ENCODE measurements around the gene RNASET2. TPM values are rescaled to one million over a fixed set of nuclear protein-coding genes. Genes with fewer than 3 reads are reported as not detected.

RNASET2 gene
- total RNA-seq, 2 donors from 2014 or later: 87.1 to 126 TPM

DNA sequence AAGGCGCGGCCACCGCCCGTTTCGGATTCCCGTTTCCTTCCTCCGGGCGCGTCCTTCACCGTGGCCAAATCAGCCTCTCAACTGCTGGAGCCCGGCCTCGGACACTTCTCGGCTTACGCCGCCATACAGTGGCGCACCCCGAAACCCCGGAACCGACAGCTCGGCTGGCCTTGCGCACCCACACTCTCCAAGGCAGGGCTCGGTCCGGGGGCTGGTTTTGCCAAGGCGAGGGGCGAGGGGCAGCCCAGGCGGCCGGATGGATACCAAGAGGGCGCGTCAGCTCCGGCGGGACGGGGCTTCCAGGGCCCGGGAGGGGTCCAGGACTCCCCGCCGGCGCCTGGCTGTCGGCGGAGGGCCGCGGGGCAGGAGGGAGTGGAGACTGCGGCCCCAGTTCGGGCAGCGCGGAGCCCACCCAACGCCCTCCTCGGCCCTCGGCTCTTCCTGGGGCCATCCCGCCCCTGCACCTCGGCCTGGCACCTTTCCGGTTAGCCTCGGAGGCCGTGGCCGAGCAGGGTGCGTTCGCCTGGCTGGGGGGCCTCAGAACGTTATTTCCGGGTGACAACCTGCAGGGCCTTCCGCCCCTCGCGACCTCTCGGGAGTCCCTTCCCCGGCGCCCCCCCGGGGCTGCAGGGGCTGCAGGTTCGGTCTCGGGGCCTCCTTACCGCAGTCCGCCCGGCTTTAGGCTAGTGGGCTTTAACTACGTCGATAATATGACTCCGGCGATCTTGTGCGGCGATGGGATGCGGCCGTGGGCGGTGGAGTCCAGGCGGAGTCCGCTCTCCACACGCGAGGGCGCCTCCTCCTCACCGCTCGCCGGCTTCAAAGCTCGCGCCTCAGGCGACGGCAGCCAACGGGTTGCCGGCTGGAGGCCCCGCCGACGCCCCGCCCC lies 42.1 kb upstream of the RNASET2 start:
- Histone ChIP-seq H3K9ac (ENCODE audit: low read depth in 2 of 2, low read length in 2 of 2) (peak overlapping the region; percentile 67 to 75), H3K4me3 (peak overlapping the region; percentile 98), H3K27me3 (no peaks in the 10 kb centered on the region), H3K4me1 (peaks cover 7% of the 10 kb centered on the region), H3K9me3 (no peaks in the 10 kb centered on the region), H3K27ac (peak overlapping the region; percentile 72), H3K36me3 (no peaks in the 10 kb centered on the region)
- TF ChIP-seq, protein P1, sequence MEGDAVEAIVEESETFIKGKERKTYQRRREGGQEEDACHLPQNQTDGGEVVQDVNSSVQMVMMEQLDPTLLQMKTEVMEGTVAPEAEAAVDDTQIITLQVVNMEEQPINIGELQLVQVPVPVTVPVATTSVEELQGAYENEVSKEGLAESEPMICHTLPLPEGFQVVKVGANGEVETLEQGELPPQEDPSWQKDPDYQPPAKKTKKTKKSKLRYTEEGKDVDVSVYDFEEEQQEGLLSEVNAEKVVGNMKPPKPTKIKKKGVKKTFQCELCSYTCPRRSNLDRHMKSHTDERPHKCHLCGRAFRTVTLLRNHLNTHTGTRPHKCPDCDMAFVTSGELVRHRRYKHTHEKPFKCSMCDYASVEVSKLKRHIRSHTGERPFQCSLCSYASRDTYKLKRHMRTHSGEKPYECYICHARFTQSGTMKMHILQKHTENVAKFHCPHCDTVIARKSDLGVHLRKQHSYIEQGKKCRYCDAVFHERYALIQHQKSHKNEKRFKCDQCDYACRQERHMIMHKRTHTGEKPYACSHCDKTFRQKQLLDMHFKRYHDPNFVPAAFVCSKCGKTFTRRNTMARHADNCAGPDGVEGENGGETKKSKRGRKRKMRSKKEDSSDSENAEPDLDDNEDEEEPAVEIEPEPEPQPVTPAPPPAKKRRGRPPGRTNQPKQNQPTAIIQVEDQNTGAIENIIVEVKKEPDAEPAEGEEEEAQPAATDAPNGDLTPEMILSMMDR (IDR thresholded peaks at IDR 0.05): no peak
- DNase-seq: peak; percentile 38
- intact Hi-C loops (cut with DNase I): loop anchor here (5.0 kb wide), 2 partner anchors 41 to 144 kb away; partner anchors contain the start of gene RNASET2

DNA sequence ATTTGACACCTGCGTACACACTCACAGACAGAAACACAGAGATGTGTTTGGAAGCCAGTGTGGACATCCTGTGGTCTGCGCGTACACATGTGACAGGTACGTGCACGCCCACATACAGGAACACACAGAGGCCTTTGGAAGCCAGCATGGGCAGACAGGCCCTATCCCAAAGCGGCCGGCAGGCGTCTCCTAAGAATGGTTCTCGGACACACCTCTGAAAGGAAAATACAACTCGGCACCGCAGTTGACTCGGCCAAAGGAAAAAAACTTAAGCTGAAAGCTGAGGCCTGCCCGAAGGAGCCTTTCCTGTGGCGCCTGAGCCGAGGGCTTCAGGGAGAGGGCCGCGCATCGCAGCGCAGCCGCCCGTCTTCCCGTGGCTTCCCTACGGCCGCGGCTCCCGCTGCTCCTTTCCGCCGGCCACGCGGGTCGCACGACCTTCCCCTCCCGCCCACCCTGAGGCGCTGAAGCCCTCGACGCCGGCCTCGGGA lies 41.5 kb upstream of the RNASET2 start:
- peak overlapping the region; percentile 98 for H3K4me3 ChIP-seq

DNA sequence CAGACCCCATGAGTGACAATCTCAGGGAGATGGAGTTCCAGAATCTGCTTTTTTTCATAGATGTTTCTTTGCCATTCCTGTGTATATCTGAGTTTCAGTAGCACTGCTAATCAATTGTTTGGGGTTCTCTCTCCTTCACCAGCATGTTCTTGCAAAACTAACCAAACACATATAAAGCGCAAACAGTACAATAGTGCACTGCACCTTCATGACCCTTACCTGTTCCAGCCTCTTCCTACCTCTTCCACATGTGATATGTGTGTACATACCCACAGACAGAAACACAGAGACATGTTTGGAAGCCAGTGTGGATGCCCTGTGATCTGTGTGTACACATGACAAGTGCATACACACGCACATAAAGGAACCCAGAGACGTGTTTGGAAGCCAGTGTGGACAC lies 41.0 kb upstream of the RNASET2 start:
- TF ChIP-seq, protein P1 (IDR thresholded peaks at IDR 0.05): no peak
- no peak overlapping the region for H3K27ac ChIP-seq
- peaks cover 7% of the 10 kb centered on the region for H3K4me1 ChIP-seq
- peak overlapping the region; percentile 45 to 49 for H3K9ac ChIP-seq (ENCODE audit: low read depth in 2 of 2, low read length in 2 of 2)
- H3K9me3 ChIP-seq: no peaks in the 10 kb centered on the region
- intact Hi-C loops (cut with DNase I): loop anchor here (5.0 kb wide), 2 partner anchors 40 to 145 kb away; partner anchors contain the start of gene RNASET2
- H3K4me3 ChIP-seq: peak overlapping the region; percentile 98
- no peaks in the 10 kb centered on the region for H3K36me3 ChIP-seq
- no peaks in the 10 kb centered on the region for H3K27me3 ChIP-seq
- DNase-seq: no peak

More for the DNA sequence above, 41.5 kb upstream of the RNASET2 start:
- TF ChIP-seq, protein P1 (IDR thresholded peaks at IDR 0.05): peak; percentile 32
- DNase-seq: peak; percentile 78
- H3K27ac ChIP-seq: peak overlapping the region; percentile 72
- no peaks in the 10 kb centered on the region for H3K9me3 ChIP-seq
- peaks cover 7% of the 10 kb centered on the region for H3K4me1 ChIP-seq
- H3K36me3 ChIP-seq: no peaks in the 10 kb centered on the region
- H3K9ac ChIP-seq (ENCODE audit: low read depth in 2 of 2, low read length in 2 of 2): peak overlapping the region; percentile 45 to 49
- intact Hi-C loops (cut with DNase I): loop anchor here (5.0 kb wide), 2 partner anchors 41 to 144 kb away; partner anchors contain the start of gene RNASET2
- no peaks in the 10 kb centered on the region for H3K27me3 ChIP-seq

DNA sequence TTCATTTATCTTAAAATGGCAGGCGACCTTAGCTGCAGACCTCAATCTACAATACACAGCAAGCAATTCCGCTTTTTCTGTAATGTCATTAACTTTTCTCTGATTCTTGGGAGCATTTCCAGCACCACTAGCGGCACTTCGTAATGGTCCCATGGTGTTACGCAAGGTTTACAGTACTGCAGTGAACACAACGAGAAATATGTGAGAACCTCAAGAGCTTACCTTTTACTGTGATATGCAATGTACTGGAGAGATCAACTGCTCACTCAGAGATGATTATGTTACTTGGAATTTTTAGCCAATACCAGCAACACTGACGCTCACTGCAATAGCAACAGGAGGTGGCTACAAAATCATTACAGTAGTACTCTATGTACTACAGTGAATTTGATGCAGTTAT lies 40.1 kb upstream of the RNASET2 start:
- Histone ChIP-seq H3K4me1 (peaks cover 7% of the 10 kb centered on the region), H3K9ac (ENCODE audit: low read depth in 2 of 2, low read length in 2 of 2) (no peak overlapping the region), H3K27me3 (no peaks in the 10 kb centered on the region), H3K27ac (no peak overlapping the region), H3K4me3 (no peak overlapping the region), H3K9me3 (no peaks in the 10 kb centered on the region), H3K36me3 (no peaks in the 10 kb centered on the region)
- intact Hi-C loops (cut with DNase I): loop anchor here (5.0 kb wide), 2 partner anchors 39 to 146 kb away; partner anchors contain the start of gene RNASET2
- no peak for DNase-seq
- TF ChIP-seq, protein P1 (IDR thresholded peaks at IDR 0.05): no peak

DNA sequence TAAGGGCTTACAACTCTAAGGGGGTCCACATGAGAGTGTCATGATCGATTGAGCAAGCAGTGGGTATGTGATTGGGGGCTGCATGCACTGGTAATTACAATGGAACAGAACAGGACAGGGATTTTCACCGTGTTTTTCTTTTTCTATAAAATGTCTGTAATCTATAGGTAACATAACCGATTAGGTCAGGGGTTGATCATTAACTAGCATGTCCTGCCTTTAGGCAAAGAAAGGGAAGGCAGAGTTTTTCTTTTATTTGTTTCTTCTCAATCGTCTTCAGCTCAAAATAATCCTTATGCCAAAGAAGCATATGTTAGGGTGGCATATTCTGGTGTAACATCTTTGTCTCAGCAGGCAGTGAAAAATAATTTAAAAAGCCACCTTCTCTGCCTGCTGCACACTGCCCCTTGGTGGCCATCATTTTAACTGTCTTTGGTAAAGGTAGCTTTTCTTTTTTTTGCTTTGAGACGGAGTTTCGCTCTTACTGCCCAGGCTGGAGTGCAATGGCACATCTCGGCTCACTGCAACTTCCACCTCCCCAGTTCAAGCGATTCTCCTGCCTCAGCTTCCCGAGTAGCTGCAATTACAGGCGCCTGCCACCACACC lies 33.2 kb upstream of the RNASET2 start:
- intact Hi-C loops (cut with DNase I): loop anchor here (5.0 kb wide), 1 partner anchor 202 kb away; no protein-coding TSS in a partner anchor
- no peak for DNase-seq
- H3K27ac ChIP-seq: no peak overlapping the region
- H3K27me3 ChIP-seq: no peaks in the 10 kb centered on the region
- H3K36me3 ChIP-seq: no peaks in the 10 kb centered on the region
- no peak overlapping the region for H3K9ac ChIP-seq (ENCODE audit: low read depth in 2 of 2, low read length in 2 of 2)
- no peak overlapping the region for H3K4me3 ChIP-seq
- TF ChIP-seq, protein P1 (IDR thresholded peaks at IDR 0.05): peak; percentile 43
- H3K9me3 ChIP-seq: no peaks in the 10 kb centered on the region
- H3K4me1 ChIP-seq: no peaks in the 10 kb centered on the region
